ENCODE results near the gene TTK.

Gene TTK

GRCh38 chr6:79981652-79982051 lies 22.8 kb upstream of the TTK start:
- no peak overlapping the region for H3K4me3 ChIP-seq (replicated peaks in 1 of 2; ENCODE audit: low read depth in 2 of 2, low read length in 2 of 2)
- no peak for TF ChIP-seq CTCF (IDR thresholded peaks at IDR 0.05; ENCODE audit: low read depth, low read length)
- no peak for DNase-seq (ENCODE audit: low read depth in 2 of 2)

- peak; percentile 14 to 35 for DNase-seq (ENCODE audit: low read depth in 2 of 2)
- no peak for TF ChIP-seq CTCF (IDR thresholded peaks at IDR 0.05; ENCODE audit: low read depth, low read length)
Observed at GRCh38 chr6:79984261-79984660, 20.2 kb upstream of the TTK start.

GRCh38 chr6:79985128-79985527 lies 19.3 kb upstream of the TTK start:
- DNase-seq (ENCODE audit: low read depth in 2 of 2): no peak

More at GRCh38 chr6:79984261-79984660, 20.2 kb upstream of the TTK start:
- H3K4me3 ChIP-seq (replicated peaks in 1 of 2; ENCODE audit: low read depth in 2 of 2, low read length in 2 of 2): no peak overlapping the region

GRCh38 chr6:79989641-79990040 lies 14.8 kb upstream of the TTK start:
- no peak for DNase-seq (ENCODE audit: low read depth in 2 of 2)
- no peak for TF ChIP-seq CTCF (IDR thresholded peaks at IDR 0.05; ENCODE audit: low read depth, low read length)
- no peak overlapping the region for H3K4me3 ChIP-seq (replicated peaks in 1 of 2; ENCODE audit: low read depth in 2 of 2, low read length in 2 of 2)

More at GRCh38 chr6:79985128-79985527, 19.3 kb upstream of the TTK start:
- no peak for TF ChIP-seq CTCF (IDR thresholded peaks at IDR 0.05; ENCODE audit: low read depth, low read length)
- H3K4me3 ChIP-seq (replicated peaks in 1 of 2; ENCODE audit: low read depth in 2 of 2, low read length in 2 of 2): no peak overlapping the region

GRCh38 chr6:79993012-79993910 lies 11.2 kb upstream of the TTK start:
- DNase-seq (ENCODE audit: low read depth in 2 of 2): no peak
- no peak overlapping the region for H3K4me3 ChIP-seq (replicated peaks in 1 of 2; ENCODE audit: low read depth in 2 of 2, low read length in 2 of 2)
- no peak for TF ChIP-seq CTCF (IDR thresholded peaks at IDR 0.05; ENCODE audit: low read depth, low read length)

GRCh38 chr6:79993911-79994309 lies 10.5 kb upstream of the TTK start:
- no peak for DNase-seq (ENCODE audit: low read depth in 2 of 2)
- TF ChIP-seq CTCF (IDR thresholded peaks at IDR 0.05; ENCODE audit: low read depth, low read length): no peak
- no peak overlapping the region for H3K4me3 ChIP-seq (replicated peaks in 1 of 2; ENCODE audit: low read depth in 2 of 2, low read length in 2 of 2)
